HG03571 (cell line): ENCODE data around the gene CHST5.

Source experiments
- ATAC-seq: cut with Tn5 transposase; IDR thresholded peaks from one replicate; pipeline ENCODE4 v1.9.1; 2021; ENCODE audit not compliant: unreplicated experiment

The CHST5 gene

GRCh38 chr16:75535901-75536300, at the start of gene CHST5:
CHST5 (minus strand) TSS chr16:75536108; CDS start chr16:75530384, 5,724 bp downstream.
- no peak for ATAC-seq

- no peak for ATAC-seq
Observed at GRCh38 chr16:75584108-75584507, 48.2 kb upstream of the CHST5 start.

- no peak for ATAC-seq
Observed at GRCh38 chr16:75579281-75579834, 43.5 kb upstream of the CHST5 start.

GRCh38 chr16:75578725-75579124, 42.8 kb upstream of the CHST5 start:
- ATAC-seq, result no peak

GRCh38 chr16:75578212-75578611, 42.3 kb upstream of the CHST5 start:
- ATAC-seq, result no peak

GRCh38 chr16:75576384-75576811, 40.5 kb upstream of the CHST5 start:
- ATAC-seq, result no peak

DNA sequence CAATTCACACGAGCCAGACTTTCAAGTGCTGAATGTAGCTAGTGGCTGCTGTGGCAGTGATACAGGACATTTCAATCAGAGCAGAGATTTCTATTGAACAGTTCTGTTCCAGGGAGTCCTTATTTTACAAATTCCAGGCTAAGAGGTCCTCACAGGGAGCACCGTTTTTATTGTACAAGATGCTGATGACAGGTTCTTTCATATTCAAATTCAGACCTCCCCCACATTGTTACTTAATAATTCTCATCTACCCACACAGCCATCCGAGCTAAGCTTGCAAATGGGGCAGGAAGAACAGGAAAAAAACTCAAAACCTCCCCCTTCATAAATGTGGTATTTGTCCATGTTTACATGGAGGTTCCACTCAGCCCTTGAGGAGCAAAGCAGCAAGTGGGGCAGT, 40.0 kb upstream of the CHST5 start:
- no peak for ATAC-seq

DNA sequence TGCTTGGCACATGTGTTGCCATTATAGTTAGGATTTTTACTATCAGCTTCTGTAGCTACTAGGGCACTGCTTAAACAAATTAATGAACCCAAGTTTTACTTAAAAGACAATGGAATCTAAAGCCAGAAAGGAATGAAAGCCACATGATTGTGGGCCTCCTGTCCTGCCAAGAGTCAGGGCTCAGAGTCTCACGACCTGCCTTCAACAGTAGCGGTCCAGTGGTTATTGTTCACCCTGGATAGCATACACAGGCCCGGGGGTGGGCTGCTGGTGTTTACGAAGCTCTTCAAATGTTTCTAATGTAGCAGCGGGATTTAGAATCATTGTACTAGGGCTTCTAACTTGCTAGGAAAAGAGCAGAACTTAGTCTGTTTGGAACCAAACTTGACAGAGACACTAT, 38.0 kb upstream of the CHST5 start:
- ATAC-seq, result no peak

DNA sequence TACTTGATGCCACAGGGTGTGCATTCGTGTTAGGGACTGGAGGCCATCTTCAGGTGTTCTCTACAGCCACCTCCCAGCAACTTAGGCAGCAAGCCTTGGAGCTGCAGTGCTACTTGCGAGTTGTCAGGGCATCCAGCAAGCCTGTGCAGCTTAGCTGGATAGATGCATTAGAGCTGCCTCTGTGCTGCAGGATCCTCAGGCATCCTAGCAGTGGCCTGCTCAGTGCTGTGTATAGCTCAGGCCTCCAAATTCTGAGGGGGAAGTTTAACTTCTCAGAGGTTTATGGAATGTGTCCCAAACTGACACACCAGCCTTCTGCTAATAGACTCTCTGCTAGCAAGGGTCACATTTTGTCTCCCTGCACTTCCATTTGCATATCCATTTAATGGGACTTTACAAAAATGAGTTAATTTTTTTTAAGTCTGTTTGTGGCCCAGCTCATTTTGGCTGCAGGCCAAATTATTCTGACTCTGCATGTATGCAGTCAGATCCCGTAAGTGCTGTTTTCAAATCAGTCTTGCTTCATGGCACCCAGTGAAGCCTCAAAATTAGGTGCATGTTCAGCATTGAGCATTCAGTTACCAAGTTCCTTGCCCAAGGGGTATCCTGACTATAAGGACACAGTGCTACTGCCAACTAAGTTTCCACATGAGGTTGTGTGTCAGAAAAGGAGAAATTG, 37.1 kb upstream of the CHST5 start:
- no peak for ATAC-seq

- no peak for ATAC-seq
Observed at GRCh38 chr16:75570396-75571065, 34.6 kb upstream of the CHST5 start.

DNA sequence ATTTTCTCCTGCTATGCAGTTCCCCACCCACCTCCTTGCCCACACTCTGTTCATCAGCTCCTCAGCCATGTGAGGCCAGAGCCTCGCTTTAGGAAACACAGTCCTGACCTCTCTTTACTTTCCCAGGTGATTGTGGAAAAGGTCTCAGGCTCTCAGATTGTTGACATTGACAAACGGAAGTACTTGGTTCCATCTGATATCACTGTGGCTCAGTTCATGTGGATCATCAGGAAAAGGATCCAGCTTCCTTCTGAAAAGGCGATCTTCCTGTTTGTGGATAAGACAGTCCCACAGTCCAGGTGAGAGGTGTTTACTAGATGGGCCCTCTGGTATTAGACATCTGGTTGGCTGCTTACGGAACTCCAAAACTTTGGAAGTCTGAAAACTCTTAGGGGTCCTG, 32.0 kb upstream of the CHST5 start:
- no peak for ATAC-seq

- no peak for ATAC-seq
Observed at GRCh38 chr16:75566758-75567255, 30.9 kb upstream of the CHST5 start.

- ATAC-seq, result peak; percentile 65
Observed at GRCh38 chr16:75566040-75566757, 30.3 kb upstream of the CHST5 start, which contains the start of gene GABARAPL2. GABARAPL2 (plus strand) TSS chr16:75566379; CDS start chr16:75566487, 108 bp downstream.

GRCh38 chr16:75565640-75566039, 29.7 kb upstream of the CHST5 start:
- ATAC-seq, result peak; percentile 0

DNA sequence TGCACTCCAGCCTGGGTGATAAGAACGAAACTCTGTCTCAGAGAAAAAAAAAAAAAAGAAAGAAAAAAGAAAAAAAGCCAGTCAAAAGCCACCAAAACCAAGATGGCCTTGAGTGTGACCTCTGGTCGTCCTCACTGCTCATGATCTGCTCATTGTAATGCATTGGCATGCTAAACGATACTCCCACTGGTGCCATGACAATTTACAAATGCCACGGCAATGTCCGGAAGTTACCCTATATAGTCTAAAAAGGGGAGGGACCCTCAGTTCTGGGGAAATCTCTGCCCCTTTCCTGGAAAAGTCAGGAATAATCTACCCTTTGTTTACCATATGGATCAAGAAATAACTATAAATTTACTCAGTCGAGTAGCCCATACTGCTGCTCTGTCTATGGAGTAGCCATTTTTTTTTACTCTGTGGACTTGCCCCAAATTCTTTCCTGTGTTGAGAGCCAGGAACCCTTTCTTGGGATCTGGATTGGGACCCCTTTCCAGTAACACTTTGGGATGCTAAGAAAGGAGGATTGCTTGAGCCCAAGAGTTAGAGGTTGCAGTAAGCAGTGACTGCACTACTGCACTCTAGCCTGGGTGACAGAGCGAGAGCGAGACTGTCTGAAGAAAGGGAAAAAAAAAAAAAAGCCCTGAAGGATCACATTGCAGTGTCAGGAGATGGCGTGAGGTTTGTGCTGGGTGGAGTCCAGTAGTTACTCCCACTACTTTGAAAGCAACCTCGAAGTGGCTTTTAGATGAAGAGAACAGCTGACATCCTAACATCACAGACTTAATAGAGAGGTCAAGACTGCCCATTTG, 23.9 kb upstream of the CHST5 start:
- no peak for ATAC-seq

- ATAC-seq, result no peak
Observed at GRCh38 chr16:75558846-75559401, 23.0 kb upstream of the CHST5 start.

DNA sequence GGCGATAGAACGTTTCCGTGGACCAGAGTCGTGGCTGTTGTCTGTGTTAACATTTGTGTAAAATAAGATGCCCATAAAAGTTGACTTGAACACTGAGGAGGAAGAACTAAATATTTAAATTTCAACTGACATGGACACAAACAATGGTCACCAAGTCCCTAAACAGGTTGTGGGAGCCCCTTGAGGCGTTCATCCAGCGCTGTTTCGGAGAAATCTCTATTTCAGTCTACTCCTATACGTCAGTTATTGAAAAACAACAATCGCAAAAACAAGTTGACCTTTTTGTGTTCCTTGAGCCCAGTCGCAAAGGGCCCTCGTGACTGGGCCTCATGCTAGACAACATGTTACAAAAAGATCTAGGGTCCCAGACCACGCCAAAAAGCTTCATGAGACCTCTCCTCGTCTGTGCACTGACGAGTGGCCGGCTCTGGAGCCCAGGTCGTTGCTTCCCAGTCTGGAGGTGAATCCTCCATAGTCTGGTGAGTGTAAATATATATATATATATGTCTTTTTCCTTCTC, 20.6 kb upstream of the CHST5 start:
- no peak for ATAC-seq

DNA sequence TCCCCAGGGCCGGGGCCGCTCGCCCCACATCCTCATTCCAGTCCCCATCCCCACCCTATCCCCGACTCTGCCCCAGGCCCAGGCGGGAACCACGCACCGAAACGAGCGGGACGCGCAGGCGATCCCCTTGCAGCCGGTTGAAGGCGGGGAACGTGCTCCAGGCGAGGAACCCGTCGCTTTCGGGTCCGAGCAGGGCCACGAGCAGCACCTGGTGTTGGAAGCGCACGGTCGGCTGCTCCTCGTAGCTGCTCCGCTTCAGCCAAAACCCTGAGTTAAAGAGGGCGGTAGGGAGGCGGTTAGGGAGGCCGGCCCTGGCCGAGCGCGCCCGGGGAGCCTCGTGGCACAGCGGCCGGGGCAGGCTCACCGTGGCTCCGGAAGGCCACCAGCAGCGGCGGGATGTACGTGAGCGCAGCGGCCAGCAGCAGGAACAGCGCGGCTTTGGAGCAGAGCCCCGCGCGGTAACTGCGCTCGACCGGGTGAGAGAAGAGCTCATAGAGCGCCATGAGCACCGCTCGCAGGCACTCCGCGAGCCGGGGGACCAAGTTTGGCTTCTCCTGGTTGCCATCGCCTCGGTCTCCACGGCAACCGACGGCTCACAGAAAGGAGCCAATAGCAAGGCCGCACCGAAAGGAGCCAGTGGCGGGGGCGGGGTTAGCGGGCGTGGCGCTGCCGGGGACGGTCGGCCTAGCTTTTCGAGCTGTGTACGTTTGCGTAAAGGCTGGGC, 20.0 kb upstream of the CHST5 start, which contains the start of gene TMEM231:
TMEM231 (minus strand) TSS at position 546 of the 724 bp plus-strand sequence; CDS start at position 503, 43 bp downstream.
- peak; percentile 98 for ATAC-seq

DNA sequence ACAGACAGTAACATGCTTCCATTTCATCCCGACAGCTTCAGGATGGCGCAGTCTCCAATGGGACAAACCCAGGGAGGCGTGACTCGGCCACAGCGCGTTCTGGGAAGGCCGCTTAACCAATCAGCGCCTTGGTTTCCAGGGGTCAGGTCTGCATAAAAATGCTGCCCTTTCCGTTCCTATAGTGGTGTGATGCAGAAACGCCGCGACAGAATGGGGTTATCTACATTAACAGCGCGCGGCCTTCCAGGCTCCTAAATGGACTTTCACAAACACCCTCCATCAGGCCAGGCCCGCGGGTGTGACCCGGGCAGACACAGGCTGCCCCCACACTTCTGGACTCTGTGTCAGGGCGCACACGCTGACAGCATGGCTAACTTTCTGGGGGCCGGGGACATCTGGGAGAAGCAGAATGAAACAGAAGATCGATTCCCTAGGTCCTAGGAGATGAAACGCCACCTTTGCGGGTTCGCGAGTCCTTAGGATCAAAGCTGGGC, 19.4 kb upstream of the CHST5 start:
- ATAC-seq, result no peak
